Activated CD8-positive, alpha-beta memory T cell treated with anti-CD3 and anti-CD28 coated beads for 1 hour (primary cell): Measurements from ENCODE around the gene RRAGD.

Experiments
- DNase-seq, 2 donors: peaks; one replicate each; pipeline ENCODE4 v3.0.0-alpha.2; 2020; ENCODE audit warnings: low read depth in 1 of 2; ENCODE audit errors: extremely low read depth in 1 of 2

The RRAGD gene

GRCh38 chr6:89379281-89379680, 32.8 kb downstream of the RRAGD start:
- DNase-seq, result no peak

GRCh38 chr6:89378628-89379027, 33.4 kb downstream of the RRAGD start:
- DNase-seq, result no peak

GRCh38 chr6:89375427-89376267, 36.4 kb downstream of the RRAGD start:
- peak; percentile 35 to 41 for DNase-seq

- no peak for DNase-seq
Measured at GRCh38 chr6:89372506-89372901, 39.6 kb downstream of the RRAGD start.

- peak; percentile 57 to 69 for DNase-seq
Measured at GRCh38 chr6:89371849-89372505, 40.1 kb downstream of the RRAGD start.

GRCh38 chr6:89368999-89369398, 43.1 kb downstream of the RRAGD start:
- no peak for DNase-seq

GRCh38 chr6:89368107-89368506, 44.0 kb downstream of the RRAGD start:
- peak in 1 of 2 donors; percentile 49 for DNase-seq

- DNase-seq, result no peak
Measured at GRCh38 chr6:89364586-89364985, 47.5 kb downstream of the RRAGD start.

- DNase-seq, result no peak
Measured at GRCh38 chr6:89361171-89361570, 50.9 kb downstream of the RRAGD start.

GRCh38 chr6:89360415-89360999, 51.6 kb downstream of the RRAGD start:
- no peak for DNase-seq

- no peak for DNase-seq
Measured at GRCh38 chr6:89359561-89359960, 52.5 kb downstream of the RRAGD start.

GRCh38 chr6:89357390-89357789, 54.7 kb downstream of the RRAGD start:
- DNase-seq, result no peak

- no peak for DNase-seq
Measured at GRCh38 chr6:89356642-89357170, 55.4 kb downstream of the RRAGD start.

- DNase-seq, result no peak
Measured at GRCh38 chr6:89355511-89356194, 56.4 kb downstream of the RRAGD start.

GRCh38 chr6:89353702-89354392, 58.2 kb downstream of the RRAGD start:
- no peak for DNase-seq

GRCh38 chr6:89353118-89353556, 58.9 kb downstream of the RRAGD start:
- no peak for DNase-seq

- peak; percentile 28 to 59 for DNase-seq
Measured at GRCh38 chr6:89352278-89353117, 59.6 kb downstream of the RRAGD start, which contains the start of gene UBE2J1. Gene UBE2J1, minus strand, starts transcription at chr6:89352722. Its CDS starts 153 bp downstream, at chr6:89352569.

GRCh38 chr6:89351671-89352277, 60.3 kb downstream of the RRAGD start:
- no peak for DNase-seq
